T-helper 1 cell treated with Interleukin-12 subunit alpha and Interleukin-12 subunit beta and Interleukin-4 antibody, amounts not matched to agents 30 ng/mL and 1 ng/mL, for 36 hours (primary cell): ENCODE results near the gene SYT5. TPM values are rescaled to one million over a fixed set of nuclear protein-coding genes. Genes with fewer than 3 reads are reported as not detected.

Experiments used
- intact Hi-C: fragments of 100-400 bp; cut with micrococcal nuclease; formaldehyde crosslinking; loops from one replicate; pipeline ENCODE4 v1.15.1; 2024
- total RNA-seq: library from RNA; stranded (reverse); gene quantifications from 2 replicates; pipeline ENCODE4 v1.2.3, GENCODE V29; 2022

Gene SYT5
- total RNA-seq, 1 donor from 2014 or later = not detected

DNA sequence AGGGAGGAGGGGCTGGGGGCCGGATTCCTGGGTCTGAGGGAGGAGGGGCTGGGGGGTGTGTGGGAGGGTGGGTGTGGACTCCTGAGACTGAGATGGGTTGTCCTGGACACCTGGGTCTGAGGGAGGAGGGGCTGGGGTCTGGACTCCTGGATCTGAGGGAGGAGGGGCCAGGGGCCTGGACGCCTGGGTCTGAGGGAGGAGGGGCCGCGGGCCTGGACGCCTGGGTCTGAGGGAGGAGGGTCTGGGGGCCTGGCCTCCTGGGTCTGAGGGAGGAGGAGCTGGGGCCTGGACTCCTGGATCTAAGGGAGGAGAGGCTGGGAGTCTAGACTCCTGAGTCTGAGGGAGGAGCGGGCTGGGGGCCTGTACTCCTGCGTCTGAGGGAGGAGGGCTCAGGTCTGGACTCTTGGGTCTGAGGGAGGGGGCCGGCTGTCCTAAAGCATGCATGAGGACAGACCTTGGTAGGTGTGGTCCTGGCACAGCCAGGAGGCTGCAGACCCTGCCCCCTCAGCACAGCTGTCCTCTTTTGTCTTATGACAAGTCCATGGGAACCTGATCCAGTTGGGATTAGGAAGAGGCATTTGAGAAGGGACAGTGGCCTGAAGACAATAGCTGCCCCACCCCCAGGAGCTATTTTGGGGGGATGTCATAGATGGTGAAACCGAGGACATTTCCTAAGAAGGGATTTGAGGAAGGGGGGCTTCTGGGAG, 32.4 kb downstream of the SYT5 start:
- intact Hi-C loops = no loop called here

DNA sequence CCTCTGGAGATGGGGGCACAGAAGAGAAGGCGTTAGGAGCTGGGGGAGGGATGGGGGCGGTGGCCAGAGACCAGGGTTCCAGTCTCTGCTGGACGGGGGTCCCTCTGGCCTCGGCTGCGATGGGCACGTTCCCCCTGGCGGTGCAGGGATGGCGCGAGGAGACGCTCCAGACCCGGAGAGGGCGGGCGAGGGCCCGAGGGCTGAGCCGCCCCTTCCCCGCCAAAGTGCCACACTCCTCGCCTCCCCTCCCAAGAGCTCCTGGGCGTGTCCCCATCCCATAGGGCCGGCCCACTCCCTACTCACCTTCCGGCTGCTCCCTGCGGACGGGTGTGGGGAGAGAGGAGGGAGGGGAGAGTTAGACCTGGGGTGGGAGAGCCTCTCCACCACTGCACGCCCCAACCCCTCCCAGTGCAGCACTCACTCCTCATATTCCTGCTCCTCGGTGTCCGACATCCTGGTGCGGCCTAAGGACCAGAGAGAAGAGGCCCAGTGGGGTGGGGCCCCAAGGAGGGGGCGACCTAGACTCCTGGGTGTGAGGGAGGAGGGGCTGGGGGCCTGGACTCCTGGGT, 33.3 kb downstream of the SYT5 start:
- intact Hi-C loops = no loop called here

DNA sequence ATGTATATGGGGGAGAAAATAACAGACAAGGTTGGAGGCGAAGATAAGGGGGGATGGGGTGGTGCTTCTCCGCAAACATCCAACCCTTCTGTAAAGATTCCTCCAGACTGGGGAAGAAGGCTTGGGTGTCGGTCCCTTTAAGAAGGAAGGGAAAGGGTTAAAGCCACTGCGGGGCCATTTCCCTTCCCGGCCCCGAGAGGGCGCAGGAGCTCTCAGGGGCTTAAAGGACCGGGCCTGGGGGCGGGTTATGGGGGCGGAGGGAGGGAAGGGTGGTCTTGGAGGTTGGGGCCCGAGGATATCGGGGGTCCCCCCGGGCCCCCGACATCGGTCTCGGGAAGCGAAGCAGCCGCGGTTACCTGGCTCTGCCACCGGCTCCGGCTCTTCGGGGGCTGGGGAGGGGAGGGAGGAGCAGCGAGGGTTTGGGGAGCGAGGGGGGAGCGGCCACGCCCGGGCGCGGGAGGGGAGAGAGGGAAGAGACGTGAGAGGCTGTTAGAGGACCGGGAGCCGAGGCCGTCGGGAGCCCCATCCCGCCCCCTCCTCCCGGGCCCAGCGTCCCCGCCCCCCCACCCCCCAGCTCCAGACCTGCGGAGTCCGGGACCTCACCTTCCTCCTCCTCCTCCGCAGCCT, 33.9 kb downstream of the SYT5 start:
- intact Hi-C loops = no loop called here

DNA sequence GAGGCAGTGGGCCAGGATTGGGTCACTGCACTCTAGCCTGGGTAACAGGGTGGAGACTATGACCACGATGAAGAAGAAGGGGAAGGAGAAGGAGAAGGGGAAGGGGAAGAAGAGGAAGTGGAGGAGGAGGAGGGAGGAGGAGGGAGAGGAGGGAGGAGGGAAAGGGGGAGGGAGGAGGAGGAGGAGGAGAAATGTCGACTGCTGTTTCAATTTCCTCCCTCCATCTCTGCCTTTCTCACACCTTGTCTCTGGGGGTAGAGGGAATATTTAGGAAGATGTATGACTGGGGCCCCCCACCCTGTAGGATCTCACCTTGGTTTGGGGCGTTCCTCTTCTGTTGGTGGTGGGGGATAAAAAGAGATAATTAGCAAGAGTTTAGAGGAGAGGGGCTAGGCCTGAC, 34.9 kb downstream of the SYT5 start:
- intact Hi-C loops = no loop called here

DNA sequence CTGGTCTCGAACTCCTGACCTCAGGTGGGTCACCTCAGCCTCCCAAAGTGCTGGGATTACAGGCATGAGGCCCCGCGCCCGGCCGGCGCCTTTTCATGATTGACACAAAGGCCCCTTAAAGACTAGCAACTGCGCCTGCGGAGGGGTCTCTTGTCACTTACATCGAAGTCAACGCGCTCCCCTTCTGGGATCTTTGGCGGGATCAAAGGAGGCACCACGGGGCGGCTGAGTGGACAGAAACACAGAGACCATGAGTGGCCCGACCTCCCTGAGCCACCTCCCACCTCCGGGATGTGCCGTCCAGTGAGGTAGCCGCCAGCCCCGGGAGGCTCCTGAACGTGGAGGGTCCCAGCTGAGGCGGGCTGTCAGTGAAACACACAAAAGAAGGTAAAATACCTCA, 38.4 kb downstream of the SYT5 start:
- intact Hi-C loops = loop anchor here (1.0 to 5.0 kb wide), 5 partner anchors 19 to 491 kb away; no protein-coding TSS in a partner anchor

DNA sequence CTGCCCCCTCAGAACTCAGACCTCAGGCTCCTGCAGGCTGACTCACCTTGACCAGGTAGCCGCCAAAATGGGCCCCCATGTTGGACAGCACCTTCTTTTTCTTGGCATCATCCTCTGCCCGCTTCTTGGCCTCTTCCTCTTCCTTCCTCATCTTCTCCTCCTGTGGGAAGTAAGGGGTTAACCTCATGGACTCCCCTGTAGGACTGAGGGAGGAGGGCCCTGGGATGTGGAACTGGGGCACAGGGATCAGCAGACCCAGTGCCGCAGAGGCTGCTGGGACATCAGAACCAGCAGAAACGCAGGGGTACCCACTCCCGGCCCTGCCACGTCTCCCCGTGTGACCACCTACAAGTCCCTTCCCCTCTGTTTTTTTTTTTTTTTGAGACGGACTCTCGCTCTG, 42.2 kb downstream of the SYT5 start:
- intact Hi-C loops = no loop called here

DNA sequence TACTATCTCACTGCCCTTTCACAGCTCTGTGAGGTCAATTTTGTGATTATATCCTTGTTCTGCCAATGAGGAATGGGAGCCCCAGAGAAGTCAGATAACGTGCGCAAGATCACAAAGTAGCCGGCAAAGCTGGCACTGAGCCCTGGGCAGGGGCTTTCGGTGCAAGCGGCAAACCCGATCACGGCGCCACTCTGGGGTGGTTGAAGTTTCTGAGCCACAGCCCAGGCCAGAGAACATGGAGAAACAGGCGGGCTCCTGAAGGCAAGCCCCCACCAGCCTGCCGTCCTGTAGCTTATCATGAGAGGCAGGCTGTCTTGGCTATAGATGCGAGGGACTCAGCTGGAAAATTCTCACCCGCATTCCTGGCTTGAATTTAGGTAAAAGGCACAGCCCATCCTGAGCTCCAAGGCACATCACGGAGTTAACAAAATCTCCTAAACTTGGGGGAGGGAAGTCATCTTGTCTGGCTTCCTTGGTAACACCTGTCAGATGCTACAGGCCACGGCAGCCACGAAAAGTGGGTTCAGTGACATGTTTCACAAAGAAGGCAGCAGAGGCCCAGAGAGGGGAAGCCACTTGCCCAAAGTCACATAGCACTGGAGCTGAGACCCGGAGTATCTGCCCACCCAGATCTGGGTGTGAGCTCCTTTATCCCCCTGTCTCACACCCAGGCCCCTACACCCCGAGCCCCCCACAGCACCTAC, 43.5 kb downstream of the SYT5 start:
- intact Hi-C loops = no loop called here

DNA sequence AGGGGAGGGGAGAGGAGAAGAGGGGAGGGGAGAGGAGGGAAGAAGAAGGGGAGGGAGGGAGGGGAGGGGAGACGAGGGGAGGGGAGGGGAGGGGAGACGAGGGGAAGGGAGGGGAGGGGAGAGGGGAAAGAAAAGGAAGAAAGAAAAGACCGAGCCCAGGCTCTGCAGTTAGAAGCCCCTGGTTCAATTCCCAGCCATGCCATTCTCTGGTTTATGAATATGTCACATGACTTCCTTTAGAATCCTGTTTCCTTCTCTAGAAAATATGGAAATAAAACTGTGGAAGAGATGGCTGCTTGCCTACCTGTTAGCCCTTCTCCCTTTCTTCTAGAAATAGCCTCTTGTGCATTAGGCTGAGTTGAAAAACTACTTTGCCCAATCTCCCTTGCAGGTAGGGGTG, 45.4 kb downstream of the SYT5 start:
- intact Hi-C loops = no loop called here

DNA sequence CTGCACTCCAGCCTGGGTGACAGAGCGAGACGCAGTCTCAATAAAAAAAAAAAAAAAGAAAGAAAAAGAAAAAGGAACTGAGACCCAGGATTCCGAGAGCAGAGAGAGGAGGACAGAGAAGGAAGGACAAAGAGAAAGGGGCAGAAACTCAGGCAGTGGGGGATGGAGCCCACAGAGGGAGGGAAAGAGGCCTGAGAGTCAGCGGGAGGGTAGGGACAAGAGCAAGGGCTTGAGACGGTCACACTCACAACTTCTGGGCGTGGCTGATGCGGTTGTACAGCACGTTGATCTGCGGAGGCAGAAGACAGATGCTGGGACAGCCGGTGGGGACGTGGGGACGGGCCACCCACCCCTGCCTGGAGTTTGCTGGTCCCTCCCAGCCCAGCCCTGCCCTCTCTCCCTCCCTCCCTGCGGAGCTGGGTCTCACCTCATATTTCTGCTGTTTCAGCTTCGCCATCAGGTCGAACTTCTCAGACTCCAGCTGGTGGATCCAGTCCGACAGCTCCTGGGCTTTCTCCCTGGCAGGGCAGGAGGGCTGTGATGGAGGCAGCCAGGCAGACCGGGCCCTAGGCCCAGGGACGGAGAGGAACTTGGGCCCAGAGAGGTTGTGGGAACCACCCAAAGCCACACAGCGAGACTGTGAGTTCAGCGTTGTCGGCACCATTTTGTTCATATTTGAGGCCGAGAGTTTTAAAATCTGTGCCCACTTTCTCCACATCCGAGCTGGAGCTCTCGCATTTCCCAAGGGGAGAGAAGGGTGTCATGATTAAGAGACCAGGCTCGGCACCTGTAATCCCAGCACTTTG, 46.2 kb downstream of the SYT5 start:
- intact Hi-C loops = no loop called here

DNA sequence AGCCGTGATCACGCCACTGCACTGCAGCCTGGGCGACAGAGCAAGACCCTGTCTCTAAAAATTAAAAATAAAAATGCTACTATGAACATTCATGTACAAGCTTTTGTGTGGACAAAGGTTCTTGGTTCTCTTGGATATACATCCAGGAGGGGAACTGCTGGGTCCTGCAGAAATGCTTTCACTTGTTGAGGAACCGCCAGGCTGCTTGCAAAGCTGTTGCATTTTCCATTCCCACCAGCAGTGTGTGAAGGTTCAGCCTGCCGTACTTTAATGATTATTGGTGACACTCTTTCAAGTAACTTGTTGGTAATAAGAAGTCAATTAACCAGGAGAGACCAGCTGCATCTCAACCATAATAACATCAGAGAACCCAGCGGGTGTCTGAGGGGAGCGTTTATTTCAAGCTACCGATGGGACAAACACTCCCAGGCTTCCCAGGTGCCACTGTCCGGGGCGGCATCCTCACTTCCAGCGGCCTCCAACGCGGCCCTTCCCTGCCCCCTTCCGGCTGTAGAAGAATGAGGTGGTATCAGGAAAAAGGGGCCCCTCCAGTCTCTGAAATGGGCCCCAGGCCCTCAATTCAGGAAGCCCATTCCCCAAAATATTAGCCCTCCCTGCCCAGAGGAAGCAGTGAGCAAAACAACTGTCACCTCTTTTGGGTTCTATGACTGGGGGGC, 47.5 kb downstream of the SYT5 start:
- intact Hi-C loops = no loop called here

DNA sequence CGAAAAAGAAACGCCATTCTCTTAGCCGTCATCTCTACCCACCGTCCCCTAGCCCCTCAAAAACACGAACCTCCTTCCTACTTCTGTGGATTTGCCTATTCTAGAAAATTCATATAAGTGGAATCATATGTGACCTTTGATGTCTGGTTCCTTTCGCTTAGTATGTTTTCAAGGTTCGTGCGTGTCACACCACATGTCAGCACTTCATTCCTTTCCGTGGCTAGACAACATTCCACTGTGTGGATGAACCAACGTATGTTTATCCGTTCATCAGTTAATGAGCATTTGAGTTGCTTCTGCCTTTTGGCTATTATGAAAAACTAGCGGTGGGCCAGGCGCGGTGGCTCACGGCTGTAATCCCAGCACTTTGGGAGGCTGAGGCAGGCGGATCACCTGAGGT, 48.7 kb downstream of the SYT5 start:
- intact Hi-C loops = no loop called here

Other genes with a start within 250 kb of the SYT5 start
- gene NLRP7, start 232.8 kb downstream of the SYT5 start, total RNA-seq = 0.12 and 0.20 TPM in 2 replicates
- gene NLRP2, start 213.9 kb downstream of the SYT5 start, total RNA-seq = 23.6 TPM in 2 replicates
- gene GP6, start 142.0 kb downstream of the SYT5 start, total RNA-seq = 0.49 and 0.64 TPM in 2 replicates
- 19.6 and 20.9 TPM in 2 replicates for gene RDH13, start 117.1 kb downstream of the SYT5 start, total RNA-seq
- gene EPS8L1, start 104.4 kb downstream of the SYT5 start, total RNA-seq = 4.1 and 4.2 TPM in 2 replicates
- gene PPP1R12C, start 62.7 kb downstream of the SYT5 start, total RNA-seq = 153 TPM in 2 replicates
- gene TNNT1, start 31.1 kb downstream of the SYT5 start, total RNA-seq = not detected in 2 replicates
- 0.63 TPM in 1 of 2 replicates, not detected in the other for gene TNNI3, start 22.6 kb downstream of the SYT5 start, total RNA-seq
- not detected in 2 replicates for gene DNAAF3, start 13.7 kb downstream of the SYT5 start, total RNA-seq
- gene PTPRH, start 29.2 kb upstream of the SYT5 start, total RNA-seq = 0.05 and 0.07 TPM in 2 replicates
- gene TMEM86B, start 48.5 kb upstream of the SYT5 start, total RNA-seq = 11.2 and 12.6 TPM in 2 replicates
- gene PPP6R1, start 78.7 kb upstream of the SYT5 start, total RNA-seq = 242 and 247 TPM in 2 replicates
- 30.0 and 33.5 TPM in 2 replicates for gene HSPBP1, start 99.8 kb upstream of the SYT5 start, total RNA-seq
- gene BRSK1, start 103.7 kb upstream of the SYT5 start, total RNA-seq = 8.1 and 10.0 TPM in 2 replicates
- 0.93 and 1.4 TPM in 2 replicates for gene TMEM150B, start 145.1 kb upstream of the SYT5 start, total RNA-seq
- 15.4 and 19.9 TPM in 2 replicates for gene KMT5C, start 159.6 kb upstream of the SYT5 start, total RNA-seq
- 0.44 and 0.51 TPM in 2 replicates for gene COX6B2, start 174.4 kb upstream of the SYT5 start, total RNA-seq
- not detected in 2 replicates for gene GARIN5B, start 183.0 kb upstream of the SYT5 start, total RNA-seq
- gene IL11, start 190.2 kb upstream of the SYT5 start, total RNA-seq = 0.51 and 0.74 TPM in 2 replicates
- not detected in 2 replicates for gene TMEM190, start 196.5 kb upstream of the SYT5 start, total RNA-seq
- 11.8 and 14.8 TPM in 2 replicates for gene TMEM238, start 204.0 kb upstream of the SYT5 start, total RNA-seq
- gene RPL28, start 205.6 kb upstream of the SYT5 start, total RNA-seq = 2,242 and 2,308 TPM in 2 replicates
- 167 and 180 TPM in 2 replicates for gene UBE2S, start 227.5 kb upstream of the SYT5 start, total RNA-seq